ENCODE results near the gene B3GNT7. TPM values are rescaled to one million over a fixed set of nuclear protein-coding genes. Genes with fewer than 3 reads are reported as not detected.
A peak's percentile ranks its signal among the peaks of the same experiment; 100 is the strongest.
"Not testable (repeated sequence)": the region's sequence is repeated elsewhere in the genome, so short reads cannot be mapped to it uniquely, and the experiment has no call there.

The B3GNT7 gene
- total and polyA plus RNA-seq, 4 experiments from 2014 or later: not detected

DNA sequence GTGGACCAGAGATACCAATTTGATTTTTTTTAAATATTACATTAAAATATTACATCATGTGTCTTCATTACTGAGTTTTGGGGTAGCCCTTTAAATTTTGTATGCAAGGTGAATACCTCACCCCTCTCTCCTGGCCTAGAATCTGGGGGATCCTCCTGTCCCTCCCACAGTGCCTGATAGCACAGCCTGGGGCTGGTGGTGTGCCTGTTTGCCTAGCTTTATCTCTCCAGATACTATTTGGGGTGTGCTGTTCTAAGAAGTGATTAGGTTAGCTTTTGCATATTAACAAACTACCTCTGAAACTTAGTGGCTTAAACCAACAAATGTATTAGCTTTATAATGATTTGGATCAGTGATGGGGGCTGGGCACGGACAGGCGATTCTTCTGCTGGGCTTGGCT is 20.7 kb upstream of the B3GNT7 start:
- intact Hi-C loops (cut with micrococcal nuclease): no loop called here
- Histone ChIP-seq H3K4me3 (ENCODE audit: low read length in 2 of 2) (no peak overlapping the region), H3K27me3 (ENCODE audit: insufficient read depth, low read length) (no peaks in the 10 kb centered on the region), H3K36me3 (ENCODE audit: insufficient read depth, low read length) (no peaks in the 10 kb centered on the region), H3K4me1 (ENCODE audit: insufficient read depth, low read length) (no peaks in the 10 kb centered on the region), H3K9me3 (ENCODE audit: control insufficient read depth in 1 of 2, low read length in 2 of 2) (no peaks in the 10 kb centered on the region), H3K27ac (ENCODE audit: low read depth, low read length) (no peak overlapping the region)
- Mint-ChIP-seq H3K9me3 (no peaks in the 10 kb centered on the region), H3K4me3 (no peak overlapping the region), H3K27me3 (peaks cover 0 to 6% of the 10 kb centered on the region in 2 donors), H3K36me3 (no peaks in the 10 kb centered on the region), H3K4me1 (no peaks in the 10 kb centered on the region), H3K27ac (no peak overlapping the region)
- ChIA-PET POLR2A (ENCODE audit: partially characterized antibody) (no interaction called here), CTCF (ENCODE audit: partially characterized antibody) (interaction anchor here (1.2 kb wide), 1 partner anchor 32 kb away, joined by 4 read pairs; no protein-coding TSS in a partner anchor)
- no peak for DNase-seq

DNA sequence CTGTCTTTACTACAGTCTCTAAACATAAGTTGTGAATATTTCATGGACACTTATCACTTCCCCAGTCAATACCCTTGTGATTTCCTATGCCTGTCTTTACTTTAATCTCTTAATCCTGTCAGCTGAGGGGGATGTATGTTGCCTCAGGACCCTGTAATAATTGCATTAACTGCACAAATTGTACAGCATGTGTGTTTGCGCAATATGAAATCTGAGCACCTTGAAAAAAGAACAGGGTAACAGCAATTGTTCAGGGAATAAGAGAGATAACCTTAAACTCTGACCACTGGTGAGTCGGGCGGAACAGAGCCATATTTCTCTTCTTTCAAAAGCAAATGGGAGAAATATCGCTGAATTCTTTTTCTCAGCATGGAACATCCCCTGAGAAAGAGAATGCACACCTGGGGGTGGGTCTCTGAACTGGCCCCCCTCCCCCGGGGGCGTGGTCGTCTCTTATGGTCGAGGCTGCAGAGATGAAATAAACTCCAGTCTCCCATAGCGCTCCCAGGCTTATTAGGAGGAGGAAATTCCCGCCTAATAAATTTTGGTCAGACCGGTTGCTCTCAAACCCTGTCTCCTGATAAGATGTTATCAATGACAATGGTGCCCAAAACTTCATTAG is 19.4 kb upstream of the B3GNT7 start:
- POLR2A ChIA-PET (ENCODE audit: partially characterized antibody); H3K4me3 ChIP-seq (ENCODE audit: low read length in 2 of 2); H3K4me1 ChIP-seq (ENCODE audit: insufficient read depth, low read length); H3K27ac ChIP-seq (ENCODE audit: low read depth, low read length); H3K9me3 ChIP-seq (ENCODE audit: control insufficient read depth in 1 of 2, low read length in 2 of 2); H3K27me3 ChIP-seq (ENCODE audit: insufficient read depth, low read length); intact Hi-C loops (cut with micrococcal nuclease); CTCF ChIA-PET (ENCODE audit: partially characterized antibody); H3K9me3 Mint-ChIP-seq; DNase-seq; H3K4me1 Mint-ChIP-seq; H3K36me3 ChIP-seq (ENCODE audit: insufficient read depth, low read length); H3K36me3 Mint-ChIP-seq; H3K27ac Mint-ChIP-seq; H3K27me3 Mint-ChIP-seq; H3K4me3 Mint-ChIP-seq: not testable (repeated sequence)

DNA sequence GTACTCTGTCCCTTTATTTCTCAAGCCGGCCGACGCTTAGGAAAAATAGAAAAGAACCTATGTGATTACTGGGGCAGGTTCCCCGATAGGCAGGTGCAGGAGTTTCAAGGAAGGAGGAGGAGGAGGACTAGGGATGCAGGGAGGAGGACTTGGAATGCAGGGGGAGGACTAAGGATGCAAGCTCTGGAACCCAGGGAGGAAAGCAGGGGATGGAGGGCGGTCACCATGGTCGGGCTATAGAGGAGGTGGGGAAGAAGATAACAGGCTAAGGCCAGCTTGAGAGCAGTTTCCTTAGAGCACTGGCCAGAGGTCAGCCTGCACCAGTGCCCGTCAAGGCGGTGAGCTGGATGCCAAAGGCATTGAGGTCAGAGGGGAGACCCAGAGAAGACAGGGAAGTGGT is 18.7 kb upstream of the B3GNT7 start:
- Histone ChIP-seq H3K27ac (ENCODE audit: low read depth, low read length) (no peak overlapping the region), H3K27me3 (ENCODE audit: insufficient read depth, low read length) (no peaks in the 10 kb centered on the region), H3K9me3 (ENCODE audit: control insufficient read depth in 1 of 2, low read length in 2 of 2) (no peaks in the 10 kb centered on the region), H3K4me3 (ENCODE audit: low read length in 2 of 2) (no peak overlapping the region), H3K36me3 (ENCODE audit: insufficient read depth, low read length) (no peaks in the 10 kb centered on the region), H3K4me1 (ENCODE audit: insufficient read depth, low read length) (no peaks in the 10 kb centered on the region)
- no peaks in the 10 kb centered on the region for H3K9me3 Mint-ChIP-seq
- ChIA-PET CTCF (ENCODE audit: partially characterized antibody) (no interaction called here), POLR2A (ENCODE audit: partially characterized antibody) (no interaction called here)
- H3K27ac Mint-ChIP-seq: peak overlapping the region in 1 of 7 donors; percentile 46
- DNase-seq: no peak
- no peaks in the 10 kb centered on the region for H3K36me3 Mint-ChIP-seq
- H3K4me1 Mint-ChIP-seq: no peaks in the 10 kb centered on the region
- intact Hi-C loops (cut with micrococcal nuclease): no loop called here
- no peak overlapping the region for H3K4me3 Mint-ChIP-seq
- H3K27me3 Mint-ChIP-seq: peaks cover 1 to 6% of the 10 kb centered on the region in 2 donors

DNA sequence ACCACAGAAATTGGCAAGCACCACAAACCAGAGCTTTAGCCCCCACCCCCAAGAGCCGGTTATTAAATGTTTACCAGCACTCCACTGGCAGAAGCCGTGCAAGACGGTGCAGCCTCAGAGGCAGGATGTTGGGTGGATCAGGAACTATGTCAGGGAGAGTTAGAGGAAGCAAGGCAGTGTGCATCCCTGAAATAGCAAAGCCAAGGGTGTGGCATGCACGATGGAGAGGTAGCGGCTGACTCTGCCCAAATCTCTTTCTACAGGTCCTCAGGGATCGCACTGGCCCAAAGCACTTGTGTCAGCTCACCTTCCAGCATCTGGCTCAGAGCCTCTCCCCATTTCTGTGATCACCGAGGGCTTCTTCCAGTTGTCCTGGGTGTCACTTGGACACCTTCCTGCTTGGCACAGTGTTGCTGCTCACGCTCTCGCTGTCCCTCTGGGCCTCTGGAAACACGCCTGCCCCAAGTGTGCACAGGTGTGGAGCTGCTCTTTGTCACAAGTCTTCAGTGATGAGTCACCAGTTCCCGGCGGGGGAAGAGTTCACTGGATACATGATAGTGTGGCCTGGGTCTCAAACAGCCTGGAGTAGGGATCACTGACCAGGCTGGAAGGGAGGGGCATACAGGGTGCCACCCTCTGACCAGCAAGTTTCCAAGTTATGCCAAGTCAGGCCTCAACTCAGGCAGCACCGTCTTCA is 17.3 kb upstream of the B3GNT7 start:
- Histone ChIP-seq H3K4me1 (ENCODE audit: insufficient read depth, low read length) (no peaks in the 10 kb centered on the region), H3K36me3 (ENCODE audit: insufficient read depth, low read length) (no peaks in the 10 kb centered on the region), H3K27ac (ENCODE audit: low read depth, low read length) (no peak overlapping the region), H3K9me3 (ENCODE audit: control insufficient read depth in 1 of 2, low read length in 2 of 2) (no peaks in the 10 kb centered on the region), H3K27me3 (ENCODE audit: insufficient read depth, low read length) (no peaks in the 10 kb centered on the region), H3K4me3 (ENCODE audit: low read length in 2 of 2) (no peak overlapping the region)
- no peak overlapping the region for H3K27ac Mint-ChIP-seq
- CTCF ChIA-PET (ENCODE audit: partially characterized antibody): no interaction called here
- intact Hi-C loops (cut with micrococcal nuclease): no loop called here
- H3K4me1 Mint-ChIP-seq: no peaks in the 10 kb centered on the region
- H3K36me3 Mint-ChIP-seq: no peaks in the 10 kb centered on the region
- POLR2A ChIA-PET (ENCODE audit: partially characterized antibody): no interaction called here
- H3K27me3 Mint-ChIP-seq: peaks cover 3 to 6% of the 10 kb centered on the region in 2 donors
- no peak for DNase-seq
- no peak overlapping the region for H3K4me3 Mint-ChIP-seq
- no peaks in the 10 kb centered on the region for H3K9me3 Mint-ChIP-seq

DNA sequence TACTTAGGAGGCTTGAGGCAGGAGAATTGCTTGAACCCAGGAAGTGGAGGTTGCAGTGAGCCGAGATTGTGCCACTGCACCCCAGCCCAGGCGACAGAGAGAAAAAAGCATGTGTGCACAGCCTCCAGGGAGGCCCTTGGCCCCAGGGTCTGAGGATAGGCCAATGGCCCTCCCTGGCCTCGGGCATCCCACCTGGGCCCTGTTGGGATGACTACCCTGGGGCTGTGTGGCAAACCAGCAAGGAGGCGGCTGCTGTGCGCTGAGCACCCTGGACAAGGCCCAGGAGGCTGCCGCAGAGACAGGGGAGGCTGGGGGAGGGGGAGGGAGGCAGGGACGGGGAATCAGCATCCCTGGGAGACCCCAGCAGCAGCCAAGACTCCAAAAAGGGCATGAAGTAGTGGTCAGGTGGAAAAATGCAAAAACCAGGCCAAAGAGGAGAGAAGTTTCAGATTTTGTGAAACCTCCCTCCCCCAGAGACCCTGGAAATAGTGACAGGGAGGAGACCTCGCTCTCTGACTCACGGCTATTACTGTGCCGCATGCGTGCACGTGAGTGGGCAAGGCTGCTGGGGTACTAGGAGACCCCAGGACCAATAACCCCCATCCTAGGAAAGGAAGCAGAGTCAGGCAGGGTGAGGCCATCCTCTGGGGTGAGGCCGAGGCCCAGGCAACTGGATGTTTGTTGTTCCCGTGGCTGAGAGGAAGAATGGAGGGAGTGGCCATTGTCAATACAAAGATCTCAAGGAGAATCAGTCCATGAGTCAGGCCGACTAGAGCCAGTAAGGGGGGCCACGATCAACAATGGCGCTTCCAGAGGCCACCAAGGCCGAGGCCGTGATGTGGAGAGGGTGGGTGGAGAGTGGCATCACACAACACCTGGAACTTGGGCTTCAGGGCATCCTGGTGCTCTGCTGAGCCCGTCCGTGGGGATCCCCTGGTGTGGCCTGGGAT is 16.0 kb upstream of the B3GNT7 start:
- H3K27me3 Mint-ChIP-seq: peaks cover 3 to 6% of the 10 kb centered on the region in 2 donors
- intact Hi-C loops (cut with micrococcal nuclease): no loop called here
- DNase-seq: no peak
- no peaks in the 10 kb centered on the region for H3K4me1 Mint-ChIP-seq
- Histone ChIP-seq H3K9me3 (ENCODE audit: control insufficient read depth in 1 of 2, low read length in 2 of 2) (no peaks in the 10 kb centered on the region), H3K27me3 (ENCODE audit: insufficient read depth, low read length) (no peaks in the 10 kb centered on the region), H3K4me1 (ENCODE audit: insufficient read depth, low read length) (no peaks in the 10 kb centered on the region), H3K36me3 (ENCODE audit: insufficient read depth, low read length) (no peaks in the 10 kb centered on the region), H3K4me3 (ENCODE audit: low read length in 2 of 2) (no peak overlapping the region), H3K27ac (ENCODE audit: low read depth, low read length) (no peak overlapping the region)
- H3K36me3 Mint-ChIP-seq: no peaks in the 10 kb centered on the region
- ChIA-PET CTCF (ENCODE audit: partially characterized antibody) (no interaction called here), POLR2A (ENCODE audit: partially characterized antibody) (no interaction called here)
- no peak overlapping the region for H3K27ac Mint-ChIP-seq
- no peak overlapping the region for H3K4me3 Mint-ChIP-seq
- peaks cover 0 to 5% (median under 1%) of the 10 kb centered on the region in 8 donors for H3K9me3 Mint-ChIP-seq

DNA sequence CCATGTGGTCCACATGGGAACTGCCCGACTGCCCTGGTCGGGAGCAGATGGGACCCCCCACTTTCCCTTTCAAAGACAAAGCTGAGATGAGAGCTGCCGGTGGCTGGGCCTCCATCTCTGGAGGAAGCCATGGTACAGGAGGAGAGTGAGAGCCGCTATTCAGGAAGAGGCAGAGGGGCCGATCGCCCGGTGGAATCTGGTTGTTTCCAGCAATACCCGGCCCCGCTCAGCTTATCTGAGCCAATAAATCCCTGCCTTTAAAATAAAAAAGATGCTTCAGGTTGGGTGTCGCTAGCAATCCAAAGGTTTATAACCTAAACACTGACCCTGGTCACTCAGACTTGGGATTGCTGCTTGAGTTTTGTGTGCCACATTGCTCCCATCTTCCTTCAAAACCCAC is 15.2 kb upstream of the B3GNT7 start:
- intact Hi-C loops (cut with micrococcal nuclease): no loop called here
- no peaks in the 10 kb centered on the region for H3K27me3 ChIP-seq (ENCODE audit: insufficient read depth, low read length)
- no peaks in the 10 kb centered on the region for H3K4me1 ChIP-seq (ENCODE audit: insufficient read depth, low read length)
- Mint-ChIP-seq H3K36me3 (no peaks in the 10 kb centered on the region), H3K27me3 (peaks cover 3 to 6% of the 10 kb centered on the region in 2 donors), H3K9me3 (peaks cover 0 to 11% (median 8%) of the 10 kb centered on the region in 8 donors), H3K27ac (no peak overlapping the region), H3K4me3 (no peak overlapping the region), H3K4me1 (no peaks in the 10 kb centered on the region)
- no peaks in the 10 kb centered on the region for H3K9me3 ChIP-seq (ENCODE audit: control insufficient read depth in 1 of 2, low read length in 2 of 2)
- no peak overlapping the region for H3K27ac ChIP-seq (ENCODE audit: low read depth, low read length)
- POLR2A ChIA-PET (ENCODE audit: partially characterized antibody): no interaction called here
- no peaks in the 10 kb centered on the region for H3K36me3 ChIP-seq (ENCODE audit: insufficient read depth, low read length)
- CTCF ChIA-PET (ENCODE audit: partially characterized antibody): no interaction called here
- no peak overlapping the region for H3K4me3 ChIP-seq (ENCODE audit: low read length in 2 of 2)
- no peak for DNase-seq
